HS-5 (cell line): Measurements from ENCODE around the gene EPHA1.
"Not testable (repeated sequence)": the region's sequence is repeated elsewhere in the genome, so short reads cannot be mapped to it uniquely, and the experiment has no call there.

Experiments used
- DNase-seq: peaks from one replicate; pipeline ENCODE4 v3.0.0-alpha.2; 2012; ENCODE audit warnings: low read depth

Gene EPHA1

DNA sequence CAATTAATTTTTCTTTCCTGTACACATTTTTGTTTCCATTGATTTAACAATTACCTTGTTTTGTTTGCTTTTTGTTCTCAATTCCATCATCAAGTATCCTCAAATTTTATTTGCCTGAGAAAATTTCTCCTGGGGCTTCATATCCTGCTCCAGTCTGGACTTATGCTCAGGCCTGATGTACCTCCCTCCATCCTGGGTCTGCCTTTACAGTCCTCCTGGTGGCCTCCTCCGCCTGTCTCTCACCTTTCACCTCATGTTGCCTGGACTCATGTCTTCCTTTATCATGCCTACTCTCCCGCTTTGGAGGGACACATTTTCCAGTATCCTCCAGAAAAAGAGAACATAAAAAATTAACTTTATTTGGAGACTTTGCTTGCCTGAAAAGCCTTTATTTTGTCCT, 22.5 kb upstream of the EPHA1 start:
- DNase-seq = no peak

- no peak for DNase-seq
Observed at GRCh38 chr7:143429770-143430698, 21.4 kb upstream of the EPHA1 start.

GRCh38 chr7:143426479-143427142, 18.0 kb upstream of the EPHA1 start:
- DNase-seq = no peak

DNA sequence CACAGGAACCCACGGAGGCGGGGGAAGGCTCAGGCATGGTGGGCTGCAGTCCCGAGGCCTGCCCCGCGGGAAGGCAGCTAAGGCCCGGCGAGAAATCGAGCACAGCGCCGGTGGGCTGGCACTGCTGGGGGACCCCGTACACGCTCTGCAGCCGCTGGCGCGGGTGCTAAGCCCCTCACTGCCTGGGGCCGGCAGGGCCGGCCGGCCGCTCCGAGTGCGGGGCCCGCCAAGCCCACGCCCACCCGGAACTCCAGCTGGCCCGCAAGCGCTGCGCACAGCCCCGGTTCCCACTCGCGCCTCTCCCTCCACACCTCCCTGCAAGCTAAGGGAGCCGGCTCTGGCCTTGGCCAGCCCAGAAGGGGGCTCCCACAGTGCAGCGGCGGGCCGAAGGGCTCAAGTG, 15.8 kb upstream of the EPHA1 start:
- DNase-seq = not testable (repeated sequence)

GRCh38 chr7:143422033-143422432, 13.4 kb upstream of the EPHA1 start:
- no peak for DNase-seq

DNA sequence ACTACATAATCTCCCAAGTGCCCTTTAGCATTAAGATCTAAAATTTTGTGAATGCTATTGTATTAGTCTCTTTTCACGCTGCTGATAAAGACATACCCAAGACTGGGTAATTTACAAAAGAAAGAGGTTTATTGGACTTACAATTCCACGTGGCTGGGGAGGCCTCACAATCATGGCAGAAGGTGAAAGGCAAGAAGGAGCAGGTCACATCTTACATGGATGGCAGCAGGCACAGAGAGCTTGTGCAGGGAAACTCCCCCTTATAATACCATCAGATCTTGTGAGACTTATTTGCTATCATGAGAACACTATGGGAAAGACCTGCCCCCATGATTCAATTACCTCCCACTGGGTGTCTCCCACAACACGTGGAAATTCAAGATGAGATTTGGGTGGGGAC, 12.0 kb upstream of the EPHA1 start:
- DNase-seq = not testable (repeated sequence)

GRCh38 chr7:143419880-143420279, 11.2 kb upstream of the EPHA1 start:
- no peak for DNase-seq

DNA sequence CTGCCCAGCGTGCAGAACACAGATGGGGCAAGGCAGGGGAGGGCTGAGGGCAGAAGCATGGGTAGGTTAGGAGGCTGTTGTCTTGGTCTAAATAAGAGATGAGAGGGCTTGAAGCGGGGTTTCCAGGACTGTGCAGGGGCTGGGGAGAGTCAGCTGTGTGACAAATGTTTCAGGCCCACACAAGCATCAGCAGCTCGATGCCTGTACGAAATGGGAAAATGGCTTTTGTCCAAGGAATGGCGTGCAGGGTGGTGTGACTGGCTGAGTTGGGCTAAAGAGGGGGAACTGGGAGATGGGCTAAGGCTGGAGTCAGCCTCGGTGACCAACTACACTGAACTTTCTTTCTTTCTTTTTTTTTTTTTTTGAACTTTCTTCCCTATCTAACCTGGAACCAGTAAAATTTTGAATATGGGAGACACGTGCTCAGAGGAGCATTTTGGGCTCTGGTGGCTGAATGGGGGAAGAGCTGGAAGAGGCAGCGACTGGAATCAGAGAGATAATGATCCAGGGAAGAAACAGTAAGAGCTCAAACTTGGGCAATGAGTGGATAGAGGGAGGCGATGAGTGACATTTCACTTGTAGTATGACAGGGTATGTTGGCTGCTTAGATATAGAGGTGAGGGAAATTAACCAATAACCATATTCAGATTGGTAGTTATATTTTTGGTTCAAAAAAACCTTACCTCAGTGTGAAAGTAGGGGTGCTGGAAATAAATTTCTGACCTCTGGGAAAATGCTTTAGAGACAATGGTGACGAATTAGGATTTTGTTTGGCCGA, 10.2 kb upstream of the EPHA1 start:
- DNase-seq = no peak

DNA sequence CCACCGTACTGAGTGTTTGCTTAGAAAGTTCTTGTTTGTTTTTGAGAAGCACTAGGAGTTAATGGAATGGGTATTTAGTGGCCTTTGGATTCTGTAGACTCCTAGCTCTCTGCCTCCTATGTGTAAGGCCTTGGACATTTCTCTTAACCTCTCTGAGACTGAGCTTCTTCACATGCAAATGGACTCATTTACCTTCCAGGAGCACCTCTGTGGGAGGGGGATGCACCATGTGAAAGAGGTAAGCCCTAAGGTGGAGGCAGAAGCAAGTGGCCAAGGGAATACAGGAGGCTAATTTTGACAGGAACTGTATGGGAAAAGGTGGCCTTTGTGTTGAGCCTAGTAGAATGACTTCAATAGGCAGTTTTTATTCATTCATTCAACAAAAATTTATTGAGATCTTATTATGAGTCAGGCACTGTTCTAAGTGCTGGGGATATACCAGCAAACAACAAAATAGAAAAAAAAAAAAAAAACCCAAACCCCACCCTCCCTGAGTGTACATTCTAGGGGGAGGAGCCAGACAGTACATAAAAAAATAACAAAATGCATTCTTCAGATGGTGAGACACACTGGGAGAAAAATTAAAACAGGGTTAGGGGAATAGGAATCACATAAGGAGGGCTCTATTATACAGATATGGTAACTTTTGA, 9.2 kb upstream of the EPHA1 start:
- DNase-seq = no peak

DNA sequence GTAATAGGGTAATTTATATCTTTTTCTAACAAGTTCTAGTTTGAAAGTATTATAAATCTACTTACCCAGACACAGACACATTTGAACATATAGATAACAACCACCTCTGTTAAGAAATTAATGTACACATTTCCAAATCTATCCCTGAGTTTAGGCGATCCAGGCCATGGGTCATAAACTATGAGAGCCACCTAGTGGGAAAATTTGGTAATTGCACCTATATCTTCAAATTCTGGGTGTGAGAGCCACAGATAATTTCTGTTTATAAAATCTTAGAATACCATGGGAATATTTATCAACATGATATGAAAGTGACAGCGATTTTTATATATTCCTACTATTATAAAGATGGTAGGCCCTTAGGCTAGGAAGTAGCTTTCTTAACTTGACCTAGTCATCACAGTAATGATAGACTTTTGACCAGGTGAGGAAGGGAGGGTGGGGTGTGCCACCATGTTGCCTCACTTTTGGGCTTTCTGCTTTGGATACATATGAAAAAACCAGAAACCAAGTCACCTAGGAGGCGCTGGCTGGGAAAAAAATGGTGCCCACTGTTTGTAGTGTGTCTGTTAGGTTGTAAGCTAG, 8.0 kb upstream of the EPHA1 start:
- peak; percentile 23 for DNase-seq

DNA sequence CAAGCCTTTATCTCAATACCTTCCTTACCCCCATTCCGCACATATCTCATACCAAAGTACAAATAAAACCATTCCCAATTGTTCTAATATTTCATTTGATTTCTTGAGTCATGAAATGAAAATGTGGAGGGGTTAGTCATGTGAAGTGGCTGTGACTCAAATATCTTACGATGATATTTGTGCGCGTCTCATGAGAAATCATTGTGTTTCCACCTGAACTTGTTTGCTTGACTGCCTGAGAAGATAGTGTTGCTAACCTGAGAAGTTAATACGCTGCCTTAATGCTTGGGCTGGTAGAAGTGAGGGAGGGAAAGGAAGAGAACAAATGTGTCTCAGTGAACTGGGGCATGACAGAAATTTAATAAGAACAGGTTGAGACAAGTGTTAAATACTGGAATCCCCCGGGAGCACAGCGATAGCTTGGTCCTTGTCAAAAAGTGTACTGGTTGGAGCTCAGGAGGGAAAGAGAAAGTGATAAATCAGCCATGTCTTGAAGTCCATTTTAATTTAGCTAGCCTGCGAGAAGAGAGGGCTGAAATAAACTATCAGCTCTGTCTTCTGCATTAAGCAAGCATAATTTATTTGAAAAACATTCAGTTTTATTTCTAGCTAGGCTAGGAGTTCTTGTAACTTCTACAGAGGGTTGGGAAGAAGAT, 7.2 kb upstream of the EPHA1 start:
- no peak for DNase-seq

GRCh38 chr7:143415209-143415608, 6.6 kb upstream of the EPHA1 start:
- not testable (repeated sequence) for DNase-seq

DNA sequence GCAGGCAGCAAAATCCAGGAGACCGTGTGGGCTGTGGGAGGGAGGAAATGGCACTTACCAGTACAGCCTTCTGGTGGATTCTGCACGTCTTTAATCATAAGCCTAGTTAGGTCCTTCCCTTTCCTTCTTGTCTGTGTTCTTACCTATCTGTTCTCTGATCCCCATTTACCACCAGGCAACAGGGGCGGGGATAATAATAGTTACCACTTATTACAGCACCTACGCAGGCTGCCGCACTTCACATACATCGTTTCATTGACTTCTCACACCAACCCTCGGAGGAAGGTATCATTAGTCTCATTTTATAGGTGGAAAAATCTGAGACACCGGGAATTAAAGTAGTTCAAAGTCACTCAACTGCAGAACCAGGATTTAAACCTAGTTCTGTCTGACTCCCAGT, 4.5 kb upstream of the EPHA1 start:
- no peak for DNase-seq

DNA sequence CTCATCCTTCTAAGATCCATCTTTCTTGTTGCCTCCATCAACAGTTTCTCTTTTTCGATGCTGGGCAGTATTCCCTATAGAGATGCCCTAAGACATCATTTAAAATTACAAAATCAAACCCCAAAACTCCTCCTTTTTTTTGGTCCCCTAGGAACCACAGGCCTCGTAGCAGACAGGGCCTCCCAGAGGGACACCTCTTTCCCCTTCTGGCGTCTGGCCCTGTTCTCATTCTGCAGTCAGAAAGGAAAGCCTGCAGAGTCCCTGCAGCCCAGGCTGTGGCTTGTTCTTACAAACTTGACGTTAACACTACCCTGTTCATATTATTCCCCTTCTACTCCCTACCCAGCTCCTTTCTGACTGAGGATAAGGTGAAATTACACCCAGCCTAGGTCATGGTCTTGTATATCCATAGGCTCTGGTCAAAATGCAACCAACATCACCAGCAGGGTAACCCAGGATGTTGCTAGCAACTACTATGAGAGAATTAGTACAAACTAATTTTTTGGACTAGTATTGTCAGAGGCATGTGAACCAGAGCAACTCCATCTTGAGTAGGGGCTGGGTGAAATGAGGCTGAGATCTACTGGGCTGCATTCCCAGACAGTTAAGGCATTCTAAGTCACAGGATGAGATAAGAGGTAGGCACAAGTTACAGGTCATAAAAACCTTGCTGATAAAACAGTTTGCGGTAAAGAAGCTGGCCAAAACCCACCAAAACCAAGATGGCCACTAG, 3.5 kb upstream of the EPHA1 start:
- DNase-seq = no peak

DNA sequence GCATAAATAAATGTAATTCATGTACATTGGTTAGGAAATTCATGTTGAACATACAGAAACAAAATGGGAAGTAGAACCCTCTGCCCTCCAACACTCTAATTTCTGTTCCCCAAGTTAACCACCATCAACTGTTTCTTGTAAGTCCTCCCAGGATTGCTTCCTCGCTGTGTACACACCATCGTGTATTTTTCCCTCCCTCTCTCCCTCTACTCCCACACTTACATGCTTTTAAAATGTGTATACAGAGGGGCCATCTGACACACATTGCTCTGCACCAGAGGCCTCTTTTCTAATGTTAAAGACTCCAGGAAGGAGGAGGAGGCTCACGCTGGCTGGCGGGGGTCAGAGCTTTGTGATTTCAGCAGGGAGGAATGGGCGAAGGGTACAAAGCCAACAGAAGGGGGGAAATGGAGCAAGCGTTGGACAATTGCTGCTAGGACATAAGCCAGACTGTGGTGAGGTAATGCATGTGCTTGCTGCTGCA, 1.9 kb upstream of the EPHA1 start:
- DNase-seq = no peak

GRCh38 chr7:143408252-143408685, 387 bp downstream of the EPHA1 start:
- DNase-seq = no peak

DNA sequence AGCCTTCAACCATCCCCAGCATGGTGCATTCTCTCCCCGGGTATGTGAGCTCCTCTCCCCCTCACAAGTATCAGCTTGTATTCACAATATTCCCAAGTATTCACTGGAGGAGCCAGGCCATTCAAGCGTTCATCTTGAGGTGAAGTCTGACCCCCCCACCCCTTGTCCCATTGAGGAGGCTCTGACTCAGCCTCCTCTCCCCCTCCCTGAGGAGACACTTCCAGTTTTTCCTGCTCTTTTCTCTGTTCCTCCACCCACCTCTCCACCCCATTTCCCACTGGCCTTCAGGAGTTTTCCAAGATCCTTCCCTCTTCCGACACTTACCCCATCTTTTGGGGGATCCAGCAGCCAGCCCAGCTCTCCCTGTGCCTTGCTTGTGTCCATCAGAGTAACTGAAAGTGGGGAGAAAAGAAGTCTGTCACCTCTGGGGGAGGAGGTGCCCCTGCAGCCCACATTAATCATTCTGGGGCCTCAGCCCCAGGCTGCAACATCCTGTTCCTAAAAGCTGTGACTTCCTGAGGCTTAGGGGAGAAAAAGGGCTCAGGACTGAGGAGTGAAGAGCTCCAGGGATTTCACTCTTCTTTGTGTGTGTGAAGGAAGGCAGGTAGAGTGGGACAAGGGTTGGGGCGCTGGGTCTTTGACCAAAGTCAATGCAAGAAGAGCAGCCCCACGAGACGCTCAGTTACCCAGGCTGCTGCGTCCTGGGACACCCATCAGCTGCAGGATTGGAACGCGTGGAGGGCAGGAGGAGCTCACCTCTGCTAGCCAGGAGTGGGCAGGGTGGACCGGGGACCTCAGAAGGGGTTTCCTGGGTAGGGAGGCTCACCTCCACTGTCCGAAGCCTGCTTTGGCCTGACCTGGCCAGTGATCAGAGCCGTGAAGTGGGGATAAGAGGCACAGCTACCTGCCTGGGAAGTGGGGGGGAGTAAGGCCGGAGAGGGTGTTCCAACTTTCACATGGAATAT, 1.1 kb downstream of the EPHA1 start:
- no peak for DNase-seq

- DNase-seq = no peak
Observed at GRCh38 chr7:143406002-143406357, 2.7 kb downstream of the EPHA1 start.
